ENCODE data around the gene C2orf66.

Gene C2orf66

DNA sequence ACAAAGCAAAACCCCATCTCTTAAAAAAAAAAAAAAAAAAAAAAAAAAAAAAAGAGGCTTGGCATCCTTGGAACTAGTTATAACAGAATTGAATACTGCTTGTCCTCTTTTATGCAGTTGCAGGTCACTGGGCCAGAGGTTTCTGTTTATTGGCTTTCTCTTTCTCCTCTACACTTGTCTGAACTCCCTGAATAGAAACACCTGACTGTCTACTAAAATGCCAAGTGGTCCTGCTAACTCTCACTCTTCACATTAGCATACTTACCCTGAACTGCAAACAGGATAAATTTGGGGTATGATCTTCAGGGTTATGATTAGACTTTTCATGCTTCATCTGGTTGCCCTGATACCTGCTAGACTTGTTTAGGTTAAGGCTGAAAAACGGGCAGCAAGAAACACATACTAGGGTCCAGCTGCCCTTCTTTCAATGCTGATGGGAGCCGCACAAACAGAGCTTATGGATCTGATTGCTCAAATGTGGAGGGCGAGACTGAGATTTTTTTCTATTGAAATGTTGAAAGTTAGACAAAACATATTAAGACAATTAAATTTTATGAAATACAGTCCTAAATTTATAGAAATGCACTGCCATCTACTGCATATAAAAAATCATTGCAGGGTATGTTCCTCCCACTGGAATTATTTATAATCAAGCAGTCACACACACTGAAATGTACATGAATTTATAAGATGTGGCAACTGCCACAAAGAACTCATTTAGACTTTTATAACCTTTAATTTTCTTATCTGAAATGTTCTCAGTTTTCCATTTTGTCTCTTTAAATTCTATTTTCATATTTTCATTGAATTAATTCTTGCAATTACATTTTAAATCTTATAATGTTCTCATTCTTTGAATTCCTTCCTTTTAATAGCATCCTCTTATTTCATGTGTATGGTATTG is 50.4 kb downstream of the C2orf66 start:
- no peak for DNase-seq

Measured in activated gamma-delta T cell treated with Interleukin-2 at 50 U/mL for 16 hours (primary cell).